Left ventricle myocardium inferior (tissue), 1 donor: ENCODE results near the gene GJB3. TPM values are rescaled to one million over a fixed set of nuclear protein-coding genes. Genes with fewer than 3 reads are reported as not detected.
A peak's percentile ranks its signal among the peaks of the same experiment; 100 is the strongest.

Source experiments
- DNase-seq: peaks from one replicate; pipeline ENCODE4 v3.0.0-alpha.2; 2020
- H3K27ac ChIP-seq: fragments of 200-600 bp; replicated peaks from 2 replicates; pipeline ENCODE4 v1.8.0; 2021
- H3K27me3 ChIP-seq: fragments of 200-600 bp; 2 replicates; pipeline ENCODE4 v1.8.0; 2021; ENCODE audit warnings: low read depth
- H3K36me3 ChIP-seq: fragments of 200-600 bp; 2 replicates; pipeline ENCODE4 v1.8.0; 2021
- H3K4me1 ChIP-seq: fragments of 200-600 bp; 2 replicates; pipeline ENCODE4 v1.8.0; 2021
- H3K4me3 ChIP-seq: fragments of 200-600 bp; 2 replicates; pipeline ENCODE4 v1.8.0; 2021; ENCODE audit warnings: mild to moderate bottlenecking, moderate library complexity
- H3K9me3 ChIP-seq: fragments of 200-600 bp; replicated peaks from 2 replicates; pipeline ENCODE4 v1.8.0; 2021
- CTCF ChIP-seq: fragments of 200-600 bp; IDR thresholded peaks from 2 replicates; pipeline ENCODE4 v1.8.0; 2021; ENCODE audit warnings: antibody characterized with exemption, mild to moderate bottlenecking, borderline replicate concordance
- intact Hi-C: fragments of 100-400 bp; cut with micrococcal nuclease; formaldehyde crosslinking; loops from one replicate; pipeline ENCODE4 v1.11.0; 2022
- total RNA-seq: library from RNA; stranded (reverse); fragmentation: NEBNext Ultra II Directional; extraction: Animal tissue kit (Norgen Biotek cat#: 25700); gene quantifications from one replicate; pipeline ENCODE4 v1.2.1, GENCODE V29; 2021
- donor health status: DM: no; HTN: yes; CAD: no; lungs with severe emphysema.

The GJB3 gene
- total RNA-seq, 1 donor from 2014 or later: not detected

GRCh38 chr1:34780528-34780927, 486 bp upstream of the GJB3 start:
- no peaks in the 10 kb centered on the region for H3K9me3 ChIP-seq
- no peak for DNase-seq
- peaks cover 80% of the 10 kb centered on the region for H3K27me3 ChIP-seq
- TF ChIP-seq CTCF: no peak
- peaks cover 14% of the 10 kb centered on the region for H3K4me1 ChIP-seq
- H3K36me3 ChIP-seq: no peaks in the 10 kb centered on the region
- H3K27ac ChIP-seq: no peak overlapping the region
- H3K4me3 ChIP-seq: no peak overlapping the region
- intact Hi-C loops: no loop called here

- H3K4me1 ChIP-seq: peaks cover 22% of the 10 kb centered on the region
- intact Hi-C loops: no loop called here
- H3K27me3 ChIP-seq: peaks cover 66% of the 10 kb centered on the region
- H3K36me3 ChIP-seq: no peaks in the 10 kb centered on the region
- no peaks in the 10 kb centered on the region for H3K9me3 ChIP-seq
- TF ChIP-seq CTCF: no peak
- DNase-seq: no peak
- peak overlapping the region; percentile 54 for H3K4me3 ChIP-seq
- no peak overlapping the region for H3K27ac ChIP-seq
These were observed 904 bp downstream of the GJB3 start for GRCh38 chr1:34781844-34782391.

DNA sequence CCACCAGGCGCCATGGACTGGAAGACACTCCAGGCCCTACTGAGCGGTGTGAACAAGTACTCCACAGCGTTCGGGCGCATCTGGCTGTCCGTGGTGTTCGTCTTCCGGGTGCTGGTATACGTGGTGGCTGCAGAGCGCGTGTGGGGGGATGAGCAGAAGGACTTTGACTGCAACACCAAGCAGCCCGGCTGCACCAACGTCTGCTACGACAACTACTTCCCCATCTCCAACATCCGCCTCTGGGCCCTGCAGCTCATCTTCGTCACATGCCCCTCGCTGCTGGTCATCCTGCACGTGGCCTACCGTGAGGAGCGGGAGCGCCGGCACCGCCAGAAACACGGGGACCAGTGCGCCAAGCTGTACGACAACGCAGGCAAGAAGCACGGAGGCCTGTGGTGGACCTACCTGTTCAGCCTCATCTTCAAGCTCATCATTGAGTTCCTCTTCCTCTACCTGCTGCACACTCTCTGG, 3.8 kb downstream of the GJB3 start:
- intact Hi-C loops: no loop called here

DNA sequence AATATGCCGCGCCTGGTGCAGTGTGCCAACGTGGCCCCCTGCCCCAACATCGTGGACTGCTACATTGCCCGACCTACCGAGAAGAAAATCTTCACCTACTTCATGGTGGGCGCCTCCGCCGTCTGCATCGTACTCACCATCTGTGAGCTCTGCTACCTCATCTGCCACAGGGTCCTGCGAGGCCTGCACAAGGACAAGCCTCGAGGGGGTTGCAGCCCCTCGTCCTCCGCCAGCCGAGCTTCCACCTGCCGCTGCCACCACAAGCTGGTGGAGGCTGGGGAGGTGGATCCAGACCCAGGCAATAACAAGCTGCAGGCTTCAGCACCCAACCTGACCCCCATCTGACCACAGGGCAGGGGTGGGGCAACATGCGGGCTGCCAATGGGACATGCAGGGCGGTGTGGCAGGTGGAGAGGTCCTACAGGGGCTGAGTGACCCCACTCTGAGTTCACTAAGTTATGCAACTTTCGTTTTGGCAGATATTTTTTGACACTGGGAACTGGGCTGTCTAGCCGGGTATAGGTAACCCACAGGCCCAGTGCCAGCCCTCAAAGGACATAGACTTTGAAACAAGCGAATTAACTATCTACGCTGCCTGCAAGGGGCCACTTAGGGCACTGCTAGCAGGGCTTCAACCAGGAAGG, 4.3 kb downstream of the GJB3 start:
- intact Hi-C loops: no loop called here
- Histone ChIP-seq H3K4me1 (peaks cover 35% of the 10 kb centered on the region), H3K27me3 (peaks cover 38% of the 10 kb centered on the region), H3K36me3 (no peaks in the 10 kb centered on the region), H3K9me3 (no peaks in the 10 kb centered on the region), H3K27ac (no peak overlapping the region), H3K4me3 (no peak overlapping the region)
- no peak for DNase-seq
- TF ChIP-seq CTCF: no peak

More for the DNA sequence above, 3.8 kb downstream of the GJB3 start:
- peaks cover 43% of the 10 kb centered on the region for H3K27me3 ChIP-seq
- peaks cover 35% of the 10 kb centered on the region for H3K4me1 ChIP-seq
- H3K9me3 ChIP-seq: no peaks in the 10 kb centered on the region
- no peak overlapping the region for H3K27ac ChIP-seq
- DNase-seq: no peak
- no peak overlapping the region for H3K4me3 ChIP-seq
- H3K36me3 ChIP-seq: no peaks in the 10 kb centered on the region
- TF ChIP-seq CTCF: no peak

DNA sequence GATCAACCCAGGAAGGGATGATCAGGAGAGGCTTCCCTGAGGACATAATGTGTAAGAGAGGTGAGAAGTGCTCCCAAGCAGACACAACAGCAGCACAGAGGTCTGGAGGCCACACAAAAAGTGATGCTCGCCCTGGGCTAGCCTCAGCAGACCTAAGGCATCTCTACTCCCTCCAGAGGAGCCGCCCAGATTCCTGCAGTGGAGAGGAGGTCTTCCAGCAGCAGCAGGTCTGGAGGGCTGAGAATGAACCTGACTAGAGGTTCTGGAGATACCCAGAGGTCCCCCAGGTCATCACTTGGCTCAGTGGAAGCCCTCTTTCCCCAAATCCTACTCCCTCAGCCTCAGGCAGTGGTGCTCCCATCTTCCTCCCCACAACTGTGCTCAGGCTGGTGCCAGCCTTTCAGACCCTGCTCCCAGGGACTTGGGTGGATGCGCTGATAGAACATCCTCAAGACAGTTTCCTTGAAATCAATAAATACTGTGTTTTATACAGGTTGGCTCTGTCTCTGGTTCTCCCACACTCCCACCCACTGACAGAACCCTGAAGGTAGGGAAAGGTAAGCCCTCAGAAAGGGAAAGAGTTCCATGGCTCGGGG, 5.0 kb downstream of the GJB3 start:
- peaks cover 32% of the 10 kb centered on the region for H3K4me1 ChIP-seq
- no peak overlapping the region for H3K4me3 ChIP-seq
- no peak for DNase-seq
- H3K27ac ChIP-seq: no peak overlapping the region
- intact Hi-C loops: no loop called here
- H3K36me3 ChIP-seq: no peaks in the 10 kb centered on the region
- TF ChIP-seq CTCF: no peak
- peaks cover 38% of the 10 kb centered on the region for H3K27me3 ChIP-seq
- H3K9me3 ChIP-seq: no peaks in the 10 kb centered on the region
